ACC112 (cell line): ENCODE data around the gene CAMTA1.
"Not testable (repeated sequence)": the region's sequence is repeated elsewhere in the genome, so short reads cannot be mapped to it uniquely, and the experiment has no call there.

Source experiments
- H2AFZ ChIP-seq: fragments of 200-600 bp; sonication (generic); one replicate; pipeline ENCODE4 v1.6.0; 2017; ENCODE audit warnings: antibody characterized with exemption, low read length; ENCODE audit not compliant: unreplicated experiment
- H3K27ac ChIP-seq: fragments of 200-600 bp; sonication (generic); 2 replicates; pipeline ENCODE4 v1.5.1; 2014; ENCODE audit warnings: low read depth, mild to moderate bottlenecking, antibody characterized with exemption, low read length, moderate library complexity
- H3K27me3 ChIP-seq: fragments of 200-600 bp; sonication (generic); 2 replicates; pipeline ENCODE4 v1.6.1; 2014; ENCODE audit warnings: mild to moderate bottlenecking, antibody characterized with exemption, low read length, moderate library complexity, mixed read lengths; ENCODE audit not compliant: insufficient read depth
- H3K36me3 ChIP-seq: fragments of 200-600 bp; sonication (generic); 2 replicates; pipeline ENCODE4 v1.6.1; 2016; ENCODE audit warnings: mild to moderate bottlenecking, antibody characterized with exemption, low read length, moderate library complexity, mixed read lengths; ENCODE audit not compliant: insufficient read depth
- H3K4me1 ChIP-seq: fragments of 200-600 bp; sonication (generic); one replicate; pipeline ENCODE4 v1.6.1; 2016; ENCODE audit warnings: low read length, mixed read lengths; ENCODE audit not compliant: insufficient read depth, unreplicated experiment, control insufficient read depth
- H3K4me3 ChIP-seq: fragments of 200-600 bp; sonication (generic); 2 replicates; pipeline ENCODE4 v1.5.1; 2014; ENCODE audit warnings: mild to moderate bottlenecking, low read depth, low read length
- H3K79me2 ChIP-seq: fragments of 200-600 bp; sonication (generic); one replicate; pipeline ENCODE4 v1.6.0; 2016; ENCODE audit warnings: low read length; ENCODE audit not compliant: control insufficient read depth, unreplicated experiment, insufficient read depth

CAMTA1 gene

GRCh38 chr1:6807782-6808181 lies 22.5 kb downstream of the CAMTA1 start:
- Histone ChIP-seq H3K27me3 (no peaks in the 10 kb centered on the region), H3K4me1 (peaks cover 12% of the 10 kb centered on the region), H3K79me2 (peaks cover 71% of the 10 kb centered on the region), H2AFZ (no peak overlapping the region), H3K4me3 (no peak overlapping the region), H3K27ac (no peak overlapping the region), H3K36me3 (peaks cover 5% of the 10 kb centered on the region; the same call in 1 of the 2 replicates)

- no peak overlapping the region for H2AFZ ChIP-seq
- H3K27me3 ChIP-seq = no peaks in the 10 kb centered on the region
- peaks cover 5% of the 10 kb centered on the region; the same call in 1 of the 2 replicates for H3K36me3 ChIP-seq
- peaks cover 68% of the 10 kb centered on the region for H3K79me2 ChIP-seq
- H3K4me3 ChIP-seq = no peak overlapping the region
- H3K4me1 ChIP-seq = peaks cover 5% of the 10 kb centered on the region
- H3K27ac ChIP-seq = no peak overlapping the region
Observed at GRCh38 chr1:6809461-6809860, 24.2 kb downstream of the CAMTA1 start.

DNA sequence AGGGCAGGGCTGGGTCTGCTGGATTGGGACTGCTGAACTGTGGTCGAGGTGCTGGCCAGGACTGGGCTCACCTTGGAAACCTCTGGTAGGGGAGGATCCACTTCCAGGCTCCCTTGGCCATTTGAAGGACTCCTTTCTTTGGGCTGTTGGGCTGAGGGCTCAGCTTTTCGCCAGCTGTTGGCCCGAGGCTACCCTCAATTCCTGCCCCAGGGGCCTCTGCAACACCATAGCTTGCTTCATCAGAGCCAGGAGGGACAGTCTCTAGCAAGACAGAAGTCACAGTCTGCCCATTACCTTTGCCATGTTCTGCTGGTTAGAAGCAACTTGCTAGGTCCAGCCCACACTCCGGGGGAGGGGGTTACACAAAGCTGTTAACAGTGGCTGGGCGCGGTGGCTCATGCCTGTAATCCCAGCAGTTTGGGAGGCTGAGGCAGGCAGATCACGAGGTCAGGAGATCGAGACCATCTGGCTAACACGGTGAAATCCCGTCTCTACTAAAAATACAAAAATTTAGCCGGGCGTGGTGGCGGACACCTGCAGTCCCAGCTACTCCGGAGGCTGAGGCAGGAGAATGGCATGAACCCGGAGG lies 25.0 kb downstream of the CAMTA1 start:
- not testable (repeated sequence) for H3K4me1 ChIP-seq, H2AFZ ChIP-seq, H3K27ac ChIP-seq, H3K27me3 ChIP-seq, H3K36me3 ChIP-seq, H3K4me3 ChIP-seq
- H3K79me2 ChIP-seq = peaks cover 68% of the 10 kb centered on the region

DNA sequence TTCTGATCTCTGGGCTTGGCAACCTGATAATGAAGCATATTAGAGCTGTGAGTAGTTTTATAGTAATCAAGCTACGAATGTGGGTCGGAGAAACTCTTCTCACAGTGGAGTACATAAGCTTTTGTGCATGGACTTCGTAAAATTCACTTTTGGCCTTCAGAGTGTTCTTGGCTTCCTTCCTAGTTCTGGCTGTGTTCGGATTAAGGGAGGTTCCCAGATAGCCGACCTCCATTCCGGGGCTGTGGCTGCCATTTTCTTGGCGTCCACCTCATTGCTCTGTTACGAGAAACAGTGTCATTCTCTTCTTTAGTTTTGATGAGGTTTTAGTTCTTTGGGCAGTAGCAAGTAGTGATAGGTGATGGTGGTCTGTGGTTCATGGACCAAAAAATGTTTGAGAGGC lies 26.3 kb downstream of the CAMTA1 start:
- Histone ChIP-seq H3K27me3 (no peaks in the 10 kb centered on the region), H3K4me1 (no peaks in the 10 kb centered on the region), H3K27ac (no peak overlapping the region), H3K79me2 (peaks cover 68% of the 10 kb centered on the region), H3K36me3 (peaks cover 5% of the 10 kb centered on the region; the same call in 1 of the 2 replicates), H2AFZ (no peak overlapping the region), H3K4me3 (no peak overlapping the region)

DNA sequence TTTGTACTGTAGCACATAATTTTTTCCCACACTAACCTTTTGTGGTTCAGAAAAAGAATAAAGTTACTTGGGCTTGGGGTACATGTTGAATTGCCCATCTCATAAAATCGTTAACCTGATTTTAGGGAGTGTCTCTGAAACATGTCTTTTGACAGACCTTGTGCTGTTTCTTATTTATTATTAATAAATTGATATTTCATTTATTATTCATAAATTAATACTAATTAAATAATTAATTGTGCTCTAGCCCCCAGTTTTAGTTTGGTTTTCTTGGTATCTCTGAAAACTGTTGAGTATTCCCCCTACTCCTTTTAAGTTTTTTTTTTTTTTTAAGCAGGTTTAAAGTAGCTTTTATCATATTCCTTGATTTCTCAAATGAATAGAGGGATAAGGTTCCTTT lies 27.9 kb downstream of the CAMTA1 start:
- Histone ChIP-seq H3K79me2 (peaks cover 76% of the 10 kb centered on the region), H3K4me3 (no peak overlapping the region), H3K36me3 (peaks cover 5% of the 10 kb centered on the region; the same call in 1 of the 2 replicates), H3K27me3 (no peaks in the 10 kb centered on the region), H3K4me1 (no peaks in the 10 kb centered on the region), H2AFZ (no peak overlapping the region), H3K27ac (no peak overlapping the region)

DNA sequence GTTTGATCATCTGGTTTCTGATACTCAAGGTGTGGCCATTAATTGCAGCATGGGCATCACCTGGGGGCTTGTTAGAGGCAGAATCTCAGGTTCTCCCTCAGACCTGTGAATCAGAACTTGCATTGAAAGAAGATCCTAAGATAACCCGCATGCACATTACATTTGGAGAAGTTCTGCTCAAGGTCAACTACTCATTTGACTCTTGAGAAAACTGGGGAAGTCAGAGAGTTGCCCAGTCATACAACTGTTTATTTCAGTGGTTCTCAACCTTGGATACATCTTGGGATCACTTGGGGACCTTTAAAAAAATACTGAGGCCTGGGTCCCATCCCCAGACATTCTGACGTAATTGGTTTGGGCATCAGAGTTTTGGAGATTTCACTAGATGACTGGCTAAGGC lies 30.5 kb downstream of the CAMTA1 start:
- H3K4me1 ChIP-seq = peaks cover 8% of the 10 kb centered on the region
- no peak overlapping the region for H2AFZ ChIP-seq
- H3K27me3 ChIP-seq = no peaks in the 10 kb centered on the region
- H3K4me3 ChIP-seq = no peak overlapping the region
- H3K79me2 ChIP-seq = peaks cover 61% of the 10 kb centered on the region
- no peak overlapping the region for H3K27ac ChIP-seq
- H3K36me3 ChIP-seq = no peaks in the 10 kb centered on the region

DNA sequence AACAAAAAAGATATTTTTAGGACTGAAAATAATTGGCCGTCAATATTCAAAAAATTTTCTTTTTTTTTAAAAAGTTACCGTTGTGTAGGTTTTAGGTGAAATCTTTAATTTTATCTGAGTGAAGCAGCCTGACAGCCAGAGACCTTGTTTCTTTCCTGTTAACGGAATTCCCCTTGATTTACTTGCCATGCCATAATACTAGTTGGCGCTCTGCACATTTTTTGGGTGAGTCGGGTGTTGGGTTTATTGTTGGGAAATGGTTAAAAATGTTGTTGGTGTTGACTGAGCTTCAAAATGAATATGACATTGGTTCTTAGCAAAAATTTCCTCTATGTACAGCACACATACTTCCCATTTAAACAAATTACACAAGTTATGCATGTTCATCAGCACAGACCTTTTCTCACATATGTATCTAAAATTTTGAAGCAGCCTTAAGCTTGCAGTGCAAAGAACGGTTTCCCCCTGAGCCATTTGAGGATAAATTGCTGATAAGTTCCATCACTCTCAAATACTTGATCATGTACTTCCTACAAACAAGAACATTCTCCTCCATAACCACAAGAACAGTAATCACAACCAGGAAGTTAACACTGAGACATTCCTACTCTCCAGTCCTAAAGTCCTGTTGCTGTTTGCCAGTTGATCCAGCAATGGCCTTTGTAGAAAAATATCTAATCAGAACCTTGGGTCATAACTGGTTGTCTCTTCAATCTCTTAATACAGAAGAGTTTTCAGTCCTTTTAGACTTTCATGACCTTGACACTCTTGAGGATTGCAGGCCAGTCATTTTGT lies 34.2 kb downstream of the CAMTA1 start:
- H3K27ac ChIP-seq = no peak overlapping the region
- peaks cover 12% of the 10 kb centered on the region for H3K4me1 ChIP-seq
- H3K27me3 ChIP-seq = no peaks in the 10 kb centered on the region
- no peak overlapping the region for H3K4me3 ChIP-seq
- peaks cover 34% of the 10 kb centered on the region for H3K79me2 ChIP-seq
- H2AFZ ChIP-seq = no peak overlapping the region
- H3K36me3 ChIP-seq = no peaks in the 10 kb centered on the region

- Histone ChIP-seq H3K4me1 (peaks cover 12% of the 10 kb centered on the region), H3K27ac (no peak overlapping the region), H3K36me3 (no peaks in the 10 kb centered on the region), H3K27me3 (no peaks in the 10 kb centered on the region), H3K79me2 (peaks cover 22% of the 10 kb centered on the region), H3K4me3 (no peak overlapping the region), H2AFZ (no peak overlapping the region)
Observed at GRCh38 chr1:6820899-6821298, 35.6 kb downstream of the CAMTA1 start.

DNA sequence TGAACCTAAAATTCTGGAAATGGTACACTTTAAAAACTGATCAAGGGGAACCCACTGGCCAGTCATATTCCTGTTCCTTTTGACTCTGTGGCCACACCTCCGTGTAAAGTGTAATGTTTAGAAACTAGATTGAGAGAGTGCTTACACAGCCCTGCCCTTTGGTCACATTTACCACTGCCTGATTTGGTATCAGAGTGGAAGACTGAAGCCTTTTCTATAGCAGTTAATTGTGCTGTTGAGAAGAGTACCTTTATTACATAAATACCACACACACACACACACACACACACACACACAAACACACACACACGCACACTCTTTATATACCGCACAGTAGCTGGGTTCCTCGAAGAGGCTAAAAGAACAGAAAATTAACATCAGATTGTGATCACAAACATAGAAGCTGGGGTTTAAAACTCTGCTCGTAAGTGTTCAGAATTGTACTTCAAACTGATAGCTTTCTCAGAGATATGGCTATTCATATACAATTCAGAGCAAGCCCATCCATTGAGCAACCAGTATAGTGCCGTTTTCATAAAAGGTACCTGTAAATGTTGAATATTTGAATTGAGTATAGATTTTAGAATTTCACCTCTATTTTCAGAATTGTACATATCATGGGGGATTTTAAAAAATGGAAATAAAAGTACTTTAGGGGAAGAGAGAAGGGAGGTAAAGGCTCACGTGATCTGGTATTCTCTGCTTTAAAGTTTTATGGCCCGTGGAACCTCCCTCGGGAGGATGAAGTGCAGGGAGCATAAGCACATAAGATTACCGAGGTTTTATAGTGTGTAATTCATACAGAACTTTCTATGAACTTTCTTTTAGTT lies 37.5 kb downstream of the CAMTA1 start:
- Histone ChIP-seq H3K4me1 (peaks cover 12% of the 10 kb centered on the region), H3K27ac (no peak overlapping the region), H3K79me2 (peaks cover 6% of the 10 kb centered on the region), H3K36me3 (no peaks in the 10 kb centered on the region), H3K27me3 (no peaks in the 10 kb centered on the region), H2AFZ (no peak overlapping the region), H3K4me3 (no peak overlapping the region)

DNA sequence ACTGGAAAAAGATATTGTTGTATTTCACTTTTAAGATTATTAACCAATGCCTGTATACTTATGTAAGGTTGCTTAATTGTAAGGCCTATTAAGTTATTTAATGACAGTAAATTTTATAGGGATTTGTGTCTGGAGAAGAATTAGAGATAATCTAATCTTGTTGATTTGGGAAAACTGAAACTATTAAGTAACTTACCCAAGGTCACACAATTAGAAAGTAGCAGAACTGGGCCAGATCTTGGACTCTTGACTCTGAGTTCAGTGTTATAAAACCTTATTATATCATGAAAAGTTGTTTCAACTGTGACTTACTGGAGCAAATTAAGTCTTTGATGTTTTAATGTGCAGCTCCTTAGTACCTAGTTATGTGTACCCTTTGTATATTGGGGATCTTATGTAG lies 38.5 kb downstream of the CAMTA1 start:
- no peaks in the 10 kb centered on the region for H3K27me3 ChIP-seq
- no peak overlapping the region for H3K27ac ChIP-seq
- H3K79me2 ChIP-seq = peaks cover 4% of the 10 kb centered on the region

More for the DNA sequence above, 38.5 kb downstream of the CAMTA1 start:
- H2AFZ ChIP-seq = no peak overlapping the region
- peaks cover 12% of the 10 kb centered on the region for H3K4me1 ChIP-seq
- H3K4me3 ChIP-seq = no peak overlapping the region
- no peaks in the 10 kb centered on the region for H3K36me3 ChIP-seq
